Measurements from ENCODE around the gene PTOV1.
"Not testable (repeated sequence)": the region's sequence is repeated elsewhere in the genome, so short reads cannot be mapped to it uniquely, and the experiment has no call there.

The PTOV1 gene

DNA sequence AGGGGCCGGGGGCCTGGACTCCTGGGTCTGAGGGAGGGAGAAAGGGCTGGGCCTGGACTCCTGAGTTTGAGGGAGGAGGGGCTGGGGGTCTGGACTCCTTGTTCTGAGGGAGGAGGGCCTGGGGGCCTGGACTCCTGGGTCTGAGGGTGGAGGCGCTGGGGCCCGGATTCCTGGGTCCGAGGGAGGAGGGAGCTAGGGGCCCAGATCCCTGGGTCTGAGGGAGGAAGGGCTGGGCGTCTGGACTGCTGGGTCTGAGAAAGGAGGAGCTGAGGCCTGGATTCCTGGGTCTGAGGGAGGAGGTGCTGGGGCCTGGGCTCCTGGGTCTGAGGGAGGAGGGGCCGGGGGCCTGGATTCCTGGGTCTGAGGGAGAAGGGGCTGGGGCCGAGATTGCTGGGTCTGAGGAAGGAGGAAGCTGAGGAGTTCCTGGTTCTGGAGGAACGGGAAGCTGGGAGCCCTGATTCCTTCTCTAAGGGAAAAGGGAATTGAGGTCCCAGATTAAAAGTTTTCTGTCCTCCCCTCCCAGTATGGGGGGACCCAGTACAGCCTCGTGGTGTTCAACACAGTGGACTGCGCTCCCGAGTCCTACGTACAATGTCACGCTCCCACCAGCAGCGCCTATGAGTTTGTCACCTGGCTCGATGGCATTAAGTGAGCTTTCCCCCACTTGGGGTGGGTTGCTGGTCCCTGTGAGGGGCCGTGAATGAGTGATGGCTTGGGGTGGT is 32.1 kb upstream of the PTOV1 start:
- DNase-seq: no peak

DNA sequence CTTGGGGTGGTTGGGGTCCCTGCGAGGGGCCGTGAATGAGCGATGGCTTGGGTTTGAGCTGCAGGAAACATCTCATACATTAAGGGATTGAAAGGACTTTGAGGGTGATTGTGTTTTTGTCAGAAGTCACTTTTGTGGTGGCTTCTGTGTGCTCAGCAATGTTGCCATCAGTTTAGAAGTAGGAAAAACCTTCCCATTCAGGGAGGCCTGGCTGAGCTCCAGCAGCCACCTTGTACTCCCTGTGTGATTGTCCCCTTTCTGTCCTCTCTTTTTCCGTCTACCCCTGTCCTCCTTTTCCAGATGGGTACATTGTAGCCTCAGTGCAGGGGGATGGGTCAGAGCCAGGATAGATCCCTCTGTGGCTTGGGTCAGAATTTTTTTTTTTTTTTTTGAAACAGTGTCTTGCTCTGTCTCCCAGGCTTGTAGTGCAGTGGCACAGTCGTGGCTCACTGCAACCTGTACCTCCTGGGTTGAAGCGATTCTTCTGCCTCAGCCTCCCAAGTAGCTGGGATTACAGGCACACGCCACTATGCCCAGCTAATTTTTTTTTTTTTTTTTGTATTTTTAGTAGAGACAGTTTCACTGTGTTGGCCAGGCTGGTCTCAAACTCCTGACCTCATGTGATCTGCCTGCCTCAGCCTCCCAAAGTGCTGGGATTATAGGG is 31.4 kb upstream of the PTOV1 start:
- DNase-seq: not testable (repeated sequence)

DNA sequence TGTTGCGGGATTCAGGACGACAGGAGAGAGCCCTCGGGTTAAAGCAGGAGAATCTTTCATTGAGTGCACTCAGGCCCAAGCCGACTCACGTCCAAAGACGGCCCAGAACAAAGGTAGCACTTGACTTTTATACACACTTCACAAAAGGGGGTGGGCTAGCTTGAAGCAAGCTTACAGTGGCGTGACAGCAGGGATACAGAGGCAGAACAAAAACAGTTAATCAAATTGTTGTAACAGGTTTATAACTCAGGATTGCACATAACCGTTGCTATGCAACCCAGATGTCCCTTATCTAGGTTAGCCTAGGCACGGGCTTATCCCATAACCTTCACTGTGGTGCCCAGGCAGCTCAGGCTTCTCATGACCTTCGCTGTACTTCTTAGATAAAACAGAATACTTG is 30.8 kb upstream of the PTOV1 start:
- no peak for DNase-seq

DNA sequence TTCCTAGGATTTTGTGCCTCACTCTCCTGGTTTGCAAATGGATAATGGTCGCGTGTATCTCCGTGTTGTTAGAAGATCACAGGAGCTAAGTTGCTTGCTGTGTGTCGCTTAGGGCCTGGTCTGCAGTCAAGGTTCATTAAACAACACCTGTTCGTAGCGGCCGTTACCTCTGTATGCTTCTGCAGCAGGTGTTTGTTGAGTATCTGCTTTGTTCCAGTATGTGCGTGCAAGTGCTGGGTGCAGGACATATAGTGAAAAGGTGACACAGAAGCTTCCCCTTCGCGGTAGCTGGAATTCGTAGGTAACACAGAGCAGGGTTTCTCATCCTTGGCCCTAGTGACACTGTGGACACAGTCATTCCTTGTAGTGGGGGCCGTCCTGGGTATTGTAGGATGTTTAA is 27.5 kb upstream of the PTOV1 start:
- no peak for DNase-seq

DNA sequence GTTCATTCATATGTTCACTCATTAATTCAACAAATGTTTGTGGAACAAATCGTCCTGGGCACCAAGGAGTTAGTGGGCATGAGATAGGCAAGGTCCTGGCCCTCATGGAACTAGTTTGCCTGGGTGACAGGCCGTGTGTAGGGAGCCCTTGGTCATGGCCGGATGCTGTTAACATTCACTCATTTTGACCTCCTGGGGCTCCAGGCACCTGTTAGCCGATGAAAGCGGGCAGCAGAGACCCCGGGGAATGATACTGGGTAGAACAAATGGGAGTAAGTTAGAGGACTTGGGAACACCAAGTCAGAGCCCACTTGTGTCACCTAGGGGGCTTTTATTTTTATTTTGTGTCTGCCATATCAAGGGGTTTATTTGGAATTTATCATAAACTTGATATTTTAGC is 26.3 kb upstream of the PTOV1 start:
- no peak for DNase-seq

DNA sequence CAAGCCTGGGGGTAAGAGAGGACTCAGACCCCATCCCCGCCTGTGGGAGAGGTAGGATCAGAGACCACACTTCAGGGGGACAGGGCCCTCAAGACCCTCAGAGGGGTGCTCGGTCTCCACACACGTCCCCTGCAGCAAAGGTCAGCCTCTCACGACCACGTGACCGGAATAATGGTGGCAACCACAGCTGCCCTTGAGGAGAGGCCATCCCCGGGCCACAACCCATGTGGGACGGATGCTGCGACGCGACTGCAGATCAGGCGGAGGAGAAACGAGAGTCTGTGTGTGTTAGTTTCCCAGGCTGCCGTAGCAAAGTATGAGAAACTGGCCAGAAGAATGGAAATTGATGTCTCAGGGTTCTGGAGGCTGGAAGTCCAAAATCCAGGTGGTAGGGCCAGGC is 23.9 kb upstream of the PTOV1 start:
- DNase-seq: no peak

DNA sequence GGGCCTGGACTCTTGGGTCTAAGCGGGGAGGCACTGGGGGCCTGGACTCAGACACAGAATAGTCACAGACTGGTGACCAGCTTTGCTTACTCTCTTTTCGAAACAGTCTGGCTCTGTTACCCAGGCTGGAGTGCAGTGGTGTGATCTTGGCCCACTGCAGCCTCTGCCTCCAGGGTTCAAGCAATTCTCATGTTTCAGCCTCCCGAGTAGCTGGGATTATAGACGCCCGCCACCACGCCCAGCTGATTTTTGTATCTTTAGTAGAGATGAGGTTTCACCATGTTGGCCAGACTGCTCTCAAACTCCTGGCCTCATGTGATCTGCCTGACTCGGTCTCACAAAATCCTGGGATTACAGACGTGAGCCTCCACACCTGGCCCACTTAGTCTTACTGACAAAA is 21.8 kb upstream of the PTOV1 start:
- DNase-seq: no peak

DNA sequence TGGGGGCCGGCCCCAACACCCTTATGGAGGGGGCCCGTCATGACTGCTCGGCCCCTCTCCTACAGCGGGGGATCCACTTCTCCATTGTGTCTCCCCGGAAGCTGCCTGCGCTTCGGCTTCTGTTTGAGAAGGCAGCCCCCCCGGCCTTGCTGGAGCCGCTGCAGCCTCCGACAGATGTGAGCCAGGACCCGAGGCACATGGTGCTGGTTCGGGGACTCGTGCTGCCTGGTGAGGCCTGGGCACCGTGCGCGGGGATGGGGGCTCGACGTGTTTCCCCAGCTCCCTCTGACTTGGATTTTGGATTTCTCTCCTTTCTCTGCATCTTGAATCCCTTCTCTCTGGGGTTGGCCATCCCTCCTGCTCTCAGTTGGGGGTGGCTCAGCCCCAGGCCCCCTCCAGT is 21.2 kb upstream of the PTOV1 start:
- DNase-seq: no peak

DNA sequence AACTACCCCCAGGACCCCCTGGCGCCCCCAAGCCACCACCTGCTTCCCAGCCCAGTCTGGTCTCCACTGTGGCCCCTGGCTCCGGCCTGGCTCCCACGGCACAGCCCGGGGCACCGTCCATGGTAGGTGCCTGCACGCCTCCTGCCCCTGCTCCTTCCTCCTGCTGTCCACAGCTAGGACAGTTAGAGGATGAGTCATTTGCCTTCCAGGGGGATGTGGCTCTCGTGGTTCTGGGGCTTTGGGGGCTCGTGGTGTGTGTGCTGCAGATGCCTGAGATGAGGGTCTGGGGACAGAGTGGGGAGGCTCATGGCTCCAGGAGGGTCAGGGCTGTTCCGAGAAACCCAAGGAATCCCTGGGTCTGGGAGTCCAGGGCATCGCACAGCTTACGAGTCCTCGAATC is 20.2 kb upstream of the PTOV1 start:
- DNase-seq: no peak

DNA sequence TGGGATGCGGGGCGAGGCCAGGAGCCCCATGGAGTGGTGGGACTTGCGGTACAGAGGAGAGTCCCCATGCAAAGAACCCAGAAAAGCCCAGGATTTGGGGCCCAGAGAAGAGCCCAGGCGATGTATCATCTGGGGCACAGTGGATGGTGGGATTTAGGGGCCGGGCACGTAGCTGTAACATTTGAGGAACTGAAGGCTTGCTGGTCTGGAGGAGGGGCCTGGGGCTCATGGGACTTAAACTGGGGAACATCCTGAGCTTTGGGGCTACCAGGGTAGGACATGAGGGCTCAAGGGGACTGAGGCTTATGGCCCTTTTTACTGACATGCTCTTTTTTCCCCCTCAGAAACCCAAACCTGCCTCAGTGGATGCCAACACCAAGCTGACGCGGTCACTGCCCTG is 19.4 kb upstream of the PTOV1 start:
- DNase-seq: no peak

DNA sequence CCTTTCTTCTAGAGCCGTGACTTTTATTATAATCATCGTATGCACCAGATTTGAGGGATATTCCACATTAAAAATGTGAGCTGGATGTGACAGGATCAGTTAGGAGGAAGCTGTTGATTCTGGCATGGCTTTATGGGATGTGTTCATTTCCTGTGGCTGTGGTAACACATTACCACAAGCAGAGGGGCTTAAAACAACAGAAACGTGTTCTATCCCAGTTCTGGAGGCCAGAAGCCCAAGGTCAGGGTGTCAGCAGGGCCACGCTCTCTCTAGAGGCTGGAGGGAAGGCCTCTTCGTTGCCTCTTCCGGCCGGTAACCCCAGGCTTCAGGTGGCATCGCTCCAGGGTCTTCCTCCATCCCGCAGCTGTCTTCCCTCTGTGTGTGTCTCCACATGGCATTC is 18.4 kb upstream of the PTOV1 start:
- DNase-seq: no peak

DNA sequence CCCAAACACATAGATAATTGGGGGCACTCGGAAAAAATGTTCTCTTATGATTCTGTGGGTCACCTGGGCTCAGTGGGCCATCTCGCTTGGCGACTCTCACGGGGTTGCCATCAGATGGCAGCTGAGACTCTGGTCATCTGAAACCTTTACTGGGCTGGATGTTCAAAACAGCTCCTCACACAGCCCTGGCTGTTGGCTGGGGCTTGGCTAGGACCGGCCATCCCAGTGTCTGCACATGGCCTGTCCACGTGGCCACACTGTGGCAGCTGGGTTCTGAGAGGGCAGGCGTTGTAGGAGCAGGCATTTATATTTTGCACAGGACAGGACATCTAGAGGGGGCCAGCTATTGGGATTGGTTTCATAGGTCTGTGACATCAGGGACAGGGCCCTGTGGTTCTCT is 17.4 kb upstream of the PTOV1 start:
- no peak for DNase-seq

DNA sequence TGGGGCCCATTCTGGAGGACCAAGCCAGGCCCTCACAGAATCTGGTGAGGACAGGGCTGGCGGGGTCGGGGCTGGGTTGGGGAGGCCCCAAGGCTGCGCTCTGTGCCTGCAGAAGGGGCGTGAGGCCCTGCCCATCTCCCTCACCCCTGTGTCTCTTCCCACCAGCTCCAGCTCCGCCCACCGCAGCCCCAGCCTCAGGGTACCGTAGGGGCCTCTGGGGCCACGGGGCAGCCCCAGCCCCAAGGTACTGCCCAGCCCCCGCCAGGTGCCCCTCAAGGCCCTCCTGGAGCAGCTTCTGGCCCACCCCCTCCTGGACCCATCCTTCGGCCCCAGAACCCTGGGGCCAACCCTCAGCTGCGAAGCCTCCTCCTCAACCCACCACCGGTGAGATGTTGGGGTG is 15.4 kb upstream of the PTOV1 start:
- no peak for DNase-seq

DNA sequence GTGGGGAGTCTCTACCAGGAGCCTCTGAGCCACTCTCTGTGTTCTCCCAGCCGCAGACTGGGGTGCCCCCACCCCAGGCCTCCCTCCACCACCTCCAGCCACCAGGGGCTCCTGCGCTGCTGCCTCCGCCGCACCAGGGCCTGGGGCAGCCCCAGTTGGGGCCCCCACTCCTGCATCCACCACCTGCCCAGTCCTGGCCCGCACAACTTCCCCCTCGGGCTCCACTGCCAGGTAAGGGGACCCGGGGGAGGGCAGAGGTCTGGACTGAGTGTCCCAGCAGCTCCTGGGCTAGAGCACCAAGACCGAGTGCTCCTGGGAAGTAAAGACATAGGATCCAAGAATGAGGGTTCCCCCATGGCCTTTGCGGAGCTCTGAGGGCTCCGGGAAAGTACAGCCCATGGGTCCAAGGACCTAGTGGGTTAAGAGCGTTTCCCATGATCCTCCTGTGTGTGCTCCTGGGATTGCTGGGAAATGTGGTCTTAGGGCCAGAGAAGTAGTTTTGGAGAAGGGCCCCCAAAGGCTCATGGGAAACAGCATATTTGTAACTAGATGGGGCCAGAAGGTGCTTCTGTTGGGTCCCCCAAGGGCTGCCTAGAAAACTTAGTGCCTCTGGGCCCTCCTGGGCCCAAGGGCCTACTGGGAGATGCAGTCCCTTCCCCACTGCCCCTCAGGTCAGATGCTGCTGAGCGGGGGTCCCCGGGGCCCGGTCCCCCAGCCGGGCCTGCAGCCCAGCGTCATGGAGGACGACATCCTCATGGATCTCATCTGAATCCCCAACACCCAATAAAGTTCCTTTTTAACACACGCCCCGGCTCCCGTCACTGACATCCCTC is 14.6 kb upstream of the PTOV1 start:
- no peak for DNase-seq

DNA sequence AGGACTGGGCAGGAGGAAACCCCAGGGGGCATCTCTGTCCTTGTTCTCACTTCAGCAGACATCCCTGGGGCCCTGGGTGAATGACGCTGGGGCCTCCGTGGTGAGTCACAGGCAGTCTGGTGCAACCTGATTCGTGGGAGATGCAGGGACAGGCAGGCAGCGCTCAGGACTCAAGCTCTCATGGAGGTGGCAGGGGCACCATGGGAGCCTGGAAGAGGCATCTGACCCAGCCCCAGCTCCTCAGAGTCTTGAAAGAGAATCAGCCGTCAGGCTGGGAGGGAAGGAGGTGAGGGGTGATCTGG is 14.0 kb upstream of the PTOV1 start:
- DNase-seq: no peak

DNA sequence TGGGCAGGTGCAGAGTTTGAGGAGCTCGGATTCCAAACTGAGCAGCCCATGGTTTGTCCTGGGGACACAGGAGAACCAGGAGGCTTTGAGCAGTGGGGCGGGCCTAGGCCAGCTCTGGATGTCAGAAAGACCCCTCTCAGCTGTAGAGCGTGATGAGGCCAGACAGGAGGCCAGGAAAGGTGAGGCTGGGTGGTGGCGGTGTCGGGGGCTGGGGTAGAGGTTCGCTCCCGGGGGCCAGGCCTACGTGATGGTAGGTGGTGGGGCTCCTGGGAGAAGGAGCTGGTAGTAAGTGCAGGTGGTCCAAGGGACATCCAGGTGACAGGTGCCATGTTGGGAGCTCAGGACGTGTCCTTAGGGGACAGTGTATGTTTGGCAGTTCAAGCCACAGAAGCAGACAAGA is 13.5 kb upstream of the PTOV1 start:
- no peak for DNase-seq

DNA sequence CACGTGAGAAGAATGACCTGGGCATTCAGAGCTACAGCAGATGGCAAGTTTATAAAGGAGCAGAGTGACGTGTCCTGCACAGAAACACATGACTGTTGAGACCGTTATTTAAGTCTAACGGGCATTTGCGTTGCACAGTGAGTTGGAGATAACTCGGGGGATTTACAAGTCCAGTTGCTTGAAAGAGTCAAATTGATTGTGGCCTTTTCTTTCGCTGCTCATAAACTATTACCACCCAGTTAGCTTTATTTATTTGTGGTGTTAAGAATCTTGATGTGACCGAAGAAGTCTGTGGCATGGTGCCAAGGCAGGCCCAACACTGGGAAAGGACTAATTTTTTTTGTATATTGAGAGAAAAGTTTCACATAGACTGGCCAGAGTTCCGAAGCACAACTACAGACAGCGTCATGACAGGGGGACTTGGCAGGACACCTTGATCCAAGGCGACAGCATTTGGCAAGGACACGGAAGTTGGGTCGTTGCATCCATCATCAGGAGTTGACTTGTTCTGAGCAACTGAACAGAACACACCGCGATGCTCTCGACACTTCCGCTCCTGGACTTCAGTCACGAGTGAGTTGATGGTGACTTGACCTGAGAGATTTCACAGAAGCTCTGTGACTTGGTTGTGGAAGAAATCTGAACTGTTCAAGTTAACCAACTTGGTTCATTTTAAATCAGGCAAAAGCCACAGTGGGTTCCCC is 11.9 kb upstream of the PTOV1 start:
- no peak for DNase-seq

DNA sequence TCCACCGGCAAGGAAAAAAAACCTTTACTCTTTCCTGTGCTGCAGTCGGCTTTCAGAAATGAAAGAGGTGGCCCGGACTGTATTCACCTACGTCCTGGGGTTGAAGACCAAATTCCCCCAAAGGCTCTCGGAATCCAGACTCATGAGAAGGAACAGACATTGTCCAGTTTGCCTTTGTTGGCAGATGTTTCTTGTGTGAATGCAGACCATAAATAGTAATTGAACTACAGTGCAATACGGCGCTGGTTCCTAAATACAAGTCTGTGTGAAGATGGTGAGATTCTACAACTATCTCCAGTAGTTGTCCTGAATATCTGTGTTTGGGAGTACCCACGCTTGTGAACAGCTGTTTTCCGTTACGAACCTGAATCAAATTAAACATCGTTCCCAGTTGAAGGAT is 11.2 kb upstream of the PTOV1 start:
- DNase-seq: no peak

DNA sequence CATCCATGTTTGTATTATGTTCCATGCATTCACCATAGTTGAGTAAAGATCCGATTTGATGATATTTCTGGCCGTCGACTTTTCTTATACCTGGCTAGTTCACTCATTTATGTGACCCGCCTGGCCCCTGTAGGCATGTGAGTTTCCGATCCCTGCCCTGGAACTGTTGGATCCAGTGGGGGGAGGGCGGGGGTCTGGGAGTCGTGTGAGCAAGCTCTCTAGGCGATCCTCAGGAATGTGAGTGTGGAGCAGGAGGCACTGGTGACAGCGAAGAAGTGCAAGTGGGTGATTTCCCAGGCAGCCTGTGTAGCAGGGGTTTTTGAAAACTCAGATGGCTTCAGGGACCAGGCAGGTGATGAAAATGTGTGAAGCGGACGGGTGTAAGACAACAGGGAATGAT is 10.6 kb upstream of the PTOV1 start:
- no peak for DNase-seq

DNA sequence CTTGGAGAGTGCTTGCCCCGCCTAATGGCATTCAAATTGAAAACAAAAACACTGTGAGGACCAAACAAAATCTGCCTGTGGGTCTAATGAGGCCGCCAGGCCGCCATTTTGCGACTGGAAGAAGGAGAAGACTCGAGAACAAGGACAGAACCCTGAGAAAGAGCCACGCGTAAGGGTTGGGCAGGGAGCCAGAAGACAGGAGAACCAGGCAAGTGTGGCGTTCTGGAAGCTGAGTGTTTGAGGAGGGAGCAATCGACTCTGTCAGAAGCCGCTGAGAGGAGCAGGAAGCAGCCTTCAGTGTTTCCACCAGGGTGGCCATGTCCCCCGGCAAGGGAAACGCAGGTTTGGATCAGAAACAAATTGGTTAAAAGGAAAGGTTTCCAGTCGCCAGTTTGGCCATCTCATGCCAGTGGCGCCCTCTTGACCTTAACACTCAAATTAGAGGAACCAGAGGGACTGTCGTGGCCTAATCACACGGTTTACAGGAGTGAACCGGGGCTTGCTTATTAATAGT is 10.2 kb upstream of the PTOV1 start:
- DNase-seq: no peak

DNA sequence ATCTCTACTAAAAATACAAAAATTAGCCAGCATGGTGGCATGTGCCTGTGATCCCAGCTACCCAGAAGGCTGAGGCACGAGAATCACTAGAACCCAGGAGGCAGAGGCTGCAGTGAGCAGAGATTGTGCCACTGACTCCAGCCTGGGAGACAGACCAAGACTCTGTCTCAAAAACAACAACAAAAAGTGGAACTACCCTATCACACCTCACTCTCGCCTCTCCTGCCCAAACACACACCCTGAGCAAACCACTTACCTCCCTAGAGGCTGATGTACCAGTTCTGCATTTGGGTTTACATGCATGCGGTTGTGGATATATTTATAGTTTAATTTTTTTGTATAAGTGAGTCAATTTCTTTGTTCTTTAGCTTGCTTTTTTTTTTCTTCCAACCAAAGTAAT is 7.7 kb upstream of the PTOV1 start:
- no peak for DNase-seq

DNA sequence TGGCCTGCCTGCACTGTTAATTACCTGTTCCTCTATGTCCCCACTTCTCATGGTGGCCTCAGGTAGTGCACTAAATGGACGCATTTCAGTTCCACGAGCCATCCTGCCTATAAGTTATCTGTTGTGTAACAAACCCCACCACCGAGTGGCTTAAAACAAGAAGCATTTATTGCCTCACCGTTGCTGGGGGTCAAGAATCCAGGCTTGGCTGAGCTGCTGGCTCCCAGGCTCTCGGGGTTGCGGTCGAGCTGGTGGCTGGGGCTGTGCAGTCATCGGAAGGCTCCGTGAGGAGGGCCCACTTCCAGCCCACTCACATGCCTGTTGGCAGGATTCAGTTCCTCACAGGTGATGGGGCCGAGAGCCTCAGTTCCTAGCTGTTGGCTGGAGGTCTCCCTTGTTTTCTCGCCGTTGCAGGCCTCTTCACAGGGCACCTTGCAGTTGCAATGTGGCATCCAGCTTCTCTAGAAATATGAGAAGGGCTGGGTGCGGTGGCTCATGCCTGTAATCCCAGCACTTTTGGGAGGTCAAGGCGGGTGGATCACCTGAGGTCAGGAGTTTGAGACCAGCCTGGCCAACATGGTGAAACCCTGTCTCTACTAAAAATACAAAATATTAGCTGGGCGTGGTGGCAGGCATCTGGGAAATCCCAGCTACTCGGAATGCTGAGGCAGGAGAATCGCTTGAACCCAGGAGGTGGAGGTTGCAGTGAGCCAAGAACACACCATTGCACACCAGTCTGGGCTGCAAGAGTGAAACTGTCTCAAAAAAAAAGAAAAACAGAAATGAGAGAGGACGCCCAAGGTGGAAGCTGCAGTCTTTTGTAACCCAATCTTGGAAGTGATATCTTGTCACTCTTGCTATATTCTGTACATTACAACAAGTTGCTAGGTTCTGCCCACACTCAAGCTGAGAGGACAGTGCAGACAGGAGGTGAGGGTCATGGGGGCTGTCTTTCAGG is 6.5 kb upstream of the PTOV1 start:
- no peak for DNase-seq

Data from fibroblast of upper back skin (primary cell).